Neural progenitor cell (in vitro differentiated cells): ENCODE data around the gene KCNMA1. TPM values are rescaled to one million over a fixed set of nuclear protein-coding genes. Genes with fewer than 3 reads are reported as not detected.

Experiments
- DNase-seq: peaks from one replicate; pipeline ENCODE4 v3.0.0-alpha.2; 2016; ENCODE audit warnings: low spot score
- H2AFZ ChIP-seq: fragments of 200-600 bp; sonication (generic); replicated peaks from 2 replicates; pipeline ENCODE4 v1.6.1; 2016; ENCODE audit warnings: antibody characterized with exemption
- H3F3A ChIP-seq: fragments of 200-600 bp; sonication (generic); 2 replicates; pipeline ENCODE4 v1.6.1; 2016; ENCODE audit warnings: antibody characterized with exemption, low read depth
- H3K27ac ChIP-seq: fragments of 200-600 bp; sonication (generic); 2 replicates; pipeline ENCODE4 v1.5.1; 2016; ENCODE audit warnings: mild to moderate bottlenecking
- H3K27me3 ChIP-seq: fragments of 200-600 bp; sonication (generic); 2 replicates; pipeline ENCODE4 v1.6.1; 2016; ENCODE audit warnings: mild to moderate bottlenecking, moderate library complexity
- H3K36me3 ChIP-seq: fragments of 200-600 bp; sonication (generic); 2 replicates; pipeline ENCODE4 v1.5.1; 2016
- H3K4me1 ChIP-seq: fragments of 200-600 bp; sonication (generic); 2 replicates; pipeline ENCODE4 v1.6.1; 2016; ENCODE audit warnings: mixed run types
- H3K4me2 ChIP-seq: fragments of 200-600 bp; sonication (generic); 2 replicates; pipeline ENCODE4 v1.6.1; 2016
- H3K4me3 ChIP-seq: fragments of 200-600 bp; sonication (generic); 2 replicates; pipeline ENCODE4 v1.5.1; 2016
- H3K79me2 ChIP-seq: fragments of 200-600 bp; sonication (generic); 2 replicates; pipeline ENCODE4 v1.6.1; 2016; ENCODE audit warnings: low read depth
- H3K9ac ChIP-seq: fragments of 200-600 bp; sonication (generic); 2 replicates; pipeline ENCODE4 v1.6.1; 2016
- H3K9me3 ChIP-seq: fragments of 200-600 bp; sonication (generic); 2 replicates; pipeline ENCODE4 v1.5.1; 2016; ENCODE audit warnings: low read depth
- H4K20me1 ChIP-seq: fragments of 200-600 bp; sonication (generic); 2 replicates; pipeline ENCODE4 v1.6.1; 2016; ENCODE audit warnings: low read depth
- H3K27ac Mint-ChIP-seq: 3 replicates; pipeline ENCODE4 v1.8.0; 2021; ENCODE audit warnings: mixed read lengths
- H3K27me3 Mint-ChIP-seq: 2 replicates; pipeline ENCODE4 v1.8.0; 2022; ENCODE audit warnings: low read depth, mild to moderate bottlenecking, inconsistent platforms, moderate library complexity, mixed read lengths; ENCODE audit not compliant: insufficient read depth
- H3K36me3 Mint-ChIP-seq: 3 replicates; pipeline ENCODE4 v1.8.0; 2021; ENCODE audit warnings: mixed read lengths
- H3K4me1 Mint-ChIP-seq: 3 replicates; pipeline ENCODE4 v1.8.0; 2021; ENCODE audit warnings: mixed read lengths
- H3K4me3 Mint-ChIP-seq: 3 replicates; pipeline ENCODE4 v1.8.0; 2021; ENCODE audit warnings: mild to moderate bottlenecking, moderate library complexity, mixed read lengths
- H3K9me3 Mint-ChIP-seq: 3 replicates; pipeline ENCODE4 v1.8.0; 2020; ENCODE audit warnings: mixed read lengths
- CTCF ChIP-seq: fragments of 200-600 bp; sonication (generic); IDR thresholded peaks from 2 replicates; pipeline ENCODE4 v1.5.1; 2017; ENCODE audit warnings: antibody characterized with exemption, mild to moderate bottlenecking
- EZH2 ChIP-seq: fragments of 200-600 bp; sonication (generic); IDR thresholded peaks from 2 replicates; pipeline ENCODE4 v1.6.1; 2017; ENCODE audit warnings: antibody characterized with exemption, mild to moderate bottlenecking, moderate library complexity
- EZH2phosphoT487 ChIP-seq: fragments of 200-600 bp; sonication (generic); IDR thresholded peaks from 2 replicates; pipeline ENCODE4 v1.6.1; 2017; ENCODE audit warnings: antibody characterized with exemption
- total RNA-seq: library from RNA; depleted of rRNA; stranded (reverse); fragments of >200 nt; gene quantifications from 2 replicates; pipeline ENCODE4 v1.2.3, GENCODE V29; 2015; ENCODE audit warnings: low replicate concordance

The KCNMA1 gene
- total RNA-seq, 1 donor from 2014 or later, result 2.4 TPM

GRCh38 chr10:77592946-77593636, 44.5 kb downstream of the KCNMA1 start:
- Mint-ChIP-seq H3K4me1 (no peaks in the 10 kb centered on the region), H3K27ac (no peak overlapping the region), H3K36me3 (no peaks in the 10 kb centered on the region), H3K27me3 (peaks cover 4% of the 10 kb centered on the region), H3K4me3 (no peak overlapping the region), H3K9me3 (no peaks in the 10 kb centered on the region)
- Histone ChIP-seq H3K79me2 (no peaks in the 10 kb centered on the region), H3K4me3 (no peak overlapping the region), H3F3A (no peaks in the 10 kb centered on the region), H3K27ac (no peak overlapping the region), H3K4me1 (no peaks in the 10 kb centered on the region), H3K9me3 (no peaks in the 10 kb centered on the region), H3K9ac (no peak overlapping the region), H2AFZ (no peak overlapping the region), H3K36me3 (no peaks in the 10 kb centered on the region), H4K20me1 (no peaks in the 10 kb centered on the region), H3K4me2 (no peak overlapping the region), H3K27me3 (no peaks in the 10 kb centered on the region)
- TF ChIP-seq EZH2 (no peak), CTCF (no peak), EZH2phosphoT487 (no peak)
- no peak for DNase-seq

- Histone ChIP-seq H3K9me3 (no peaks in the 10 kb centered on the region), H3K79me2 (no peaks in the 10 kb centered on the region), H3K27ac (no peak overlapping the region), H3K4me3 (no peak overlapping the region), H3K4me2 (no peak overlapping the region), H3K4me1 (peaks cover 2% of the 10 kb centered on the region), H3F3A (no peaks in the 10 kb centered on the region), H3K36me3 (no peaks in the 10 kb centered on the region), H3K27me3 (no peaks in the 10 kb centered on the region), H4K20me1 (no peaks in the 10 kb centered on the region), H2AFZ (no peak overlapping the region), H3K9ac (no peak overlapping the region)
- Mint-ChIP-seq H3K27me3 (peaks cover 4% of the 10 kb centered on the region), H3K4me1 (peaks cover 2% of the 10 kb centered on the region), H3K27ac (no peak overlapping the region), H3K4me3 (no peak overlapping the region), H3K36me3 (no peaks in the 10 kb centered on the region), H3K9me3 (no peaks in the 10 kb centered on the region)
- DNase-seq, result no peak
- no peak for TF ChIP-seq EZH2phosphoT487
- no peak for TF ChIP-seq CTCF
- no peak for TF ChIP-seq EZH2
Measured at GRCh38 chr10:77592510-77592909, 45.1 kb downstream of the KCNMA1 start.

- TF ChIP-seq CTCF (no peak), EZH2phosphoT487 (no peak), EZH2 (no peak)
- peaks cover 4% of the 10 kb centered on the region for H3K27me3 Mint-ChIP-seq
- H3K36me3 Mint-ChIP-seq, result no peaks in the 10 kb centered on the region
- Histone ChIP-seq H2AFZ (no peak overlapping the region), H3K4me2 (no peak overlapping the region), H3K36me3 (no peaks in the 10 kb centered on the region), H3F3A (no peaks in the 10 kb centered on the region), H3K9ac (no peak overlapping the region), H3K27ac (no peak overlapping the region), H4K20me1 (no peaks in the 10 kb centered on the region), H3K79me2 (no peaks in the 10 kb centered on the region), H3K27me3 (no peaks in the 10 kb centered on the region), H3K4me3 (no peak overlapping the region), H3K9me3 (no peaks in the 10 kb centered on the region), H3K4me1 (peaks cover 10% of the 10 kb centered on the region)
- H3K9me3 Mint-ChIP-seq, result no peaks in the 10 kb centered on the region
- peaks cover 11% of the 10 kb centered on the region for H3K4me1 Mint-ChIP-seq
- DNase-seq, result no peak
- no peak overlapping the region for H3K27ac Mint-ChIP-seq
- no peak overlapping the region for H3K4me3 Mint-ChIP-seq
Measured at GRCh38 chr10:77591238-77591880, 46.2 kb downstream of the KCNMA1 start.
